Colonic mucosa (tissue), 4 donors: ENCODE results near the gene CDH16. TPM values are rescaled to one million over a fixed set of nuclear protein-coding genes. Genes with fewer than 3 reads are reported as not detected.

Experiments
- DNase-seq: peaks from one replicate; pipeline ENCODE4 v3.0.0-alpha.2; 2020
- H3K27ac ChIP-seq: fragments of 200-600 bp; one replicate; pipeline ENCODE4 v1.8.0; 2021
- H3K27me3 ChIP-seq: fragments of 200-600 bp; one replicate; pipeline ENCODE4 v1.8.0; 2021
- H3K36me3 ChIP-seq: fragments of 200-600 bp; one replicate; pipeline ENCODE4 v1.8.0; 2021
- H3K4me1 ChIP-seq: fragments of 200-600 bp; one replicate; pipeline ENCODE4 v1.8.0; 2021; ENCODE audit warnings: mild to moderate bottlenecking
- H3K4me3 ChIP-seq: fragments of 200-600 bp; one replicate; pipeline ENCODE4 v1.8.0; 2021
- H3K9ac ChIP-seq, 2 donors: one replicate each; pipeline ENCODE4 v1.7.0; 2013; ENCODE audit warnings: control low read depth in 2 of 2, low read depth in 2 of 2, low read length in 2 of 2
- H3K9me3 ChIP-seq: fragments of 200-600 bp; one replicate; pipeline ENCODE4 v1.8.0; 2021
- CTCF ChIP-seq: fragments of 200-600 bp; IDR thresholded peaks from one replicate; pipeline ENCODE4 v1.8.0; 2022; ENCODE audit warnings: antibody characterized with exemption, mild to moderate bottlenecking
- intact Hi-C: fragments of 100-400 bp; cut with DNase I; formaldehyde crosslinking; loops from one replicate; pipeline ENCODE4 v1.14.1; 2022
- total RNA-seq, 2 donors: library from RNA; stranded (reverse); fragmentation: NEBNext Ultra II Directional in 1 of 2; extraction: Animal tissue kit (Norgen Biotek cat#: 25700) in 1 of 2; gene quantifications; one replicate each; pipeline ENCODE4 v1.2.1, GENCODE V29; 2021
- donor health status: healthy.
- donor health status: DM: no; HTN: no; CAD: no.
- donor health status: DM: no; HTN: no; CAD: no.

CDH16 gene
- total RNA-seq, 2 donors from 2014 or later, result 0.72 to 1.8 TPM

- Histone ChIP-seq H3K4me3 (no peak overlapping the region), H3K4me1 (peaks cover 4% of the 10 kb centered on the region), H3K27ac (peak overlapping the region; percentile 62), H3K9me3 (no peaks in the 10 kb centered on the region), H3K27me3 (no peaks in the 10 kb centered on the region), H3K9ac (peak overlapping the region in 1 of 2 donors; percentile 71), H3K36me3 (no peaks in the 10 kb centered on the region)
- intact Hi-C loops, result no loop called here
- DNase-seq, result peak; percentile 88
- no peak for TF ChIP-seq CTCF
Measured at GRCh38 chr16:66953462-66954096, 34.9 kb upstream of the CDH16 start.

- Histone ChIP-seq H3K4me3 (no peak overlapping the region), H3K9ac (peak overlapping the region in 1 of 2 donors; percentile 71), H3K4me1 (peaks cover 4% of the 10 kb centered on the region), H3K9me3 (no peaks in the 10 kb centered on the region), H3K27ac (peak overlapping the region; percentile 62), H3K36me3 (no peaks in the 10 kb centered on the region), H3K27me3 (no peaks in the 10 kb centered on the region)
- intact Hi-C loops, result no loop called here
- no peak for DNase-seq
- no peak for TF ChIP-seq CTCF
Measured at GRCh38 chr16:66952430-66953110, 33.9 kb upstream of the CDH16 start.

- no peak overlapping the region for H3K9ac ChIP-seq
- TF ChIP-seq CTCF, result no peak
- no peaks in the 10 kb centered on the region for H3K36me3 ChIP-seq
- H3K9me3 ChIP-seq, result no peaks in the 10 kb centered on the region
- H3K27ac ChIP-seq, result no peak overlapping the region
- no peak overlapping the region for H3K4me3 ChIP-seq
- no peaks in the 10 kb centered on the region for H3K4me1 ChIP-seq
- intact Hi-C loops, result no loop called here
- no peak for DNase-seq
- H3K27me3 ChIP-seq, result no peaks in the 10 kb centered on the region
Measured at GRCh38 chr16:66950971-66951790, 32.5 kb upstream of the CDH16 start.

GRCh38 chr16:66950437-66950836 is 31.8 kb upstream of the CDH16 start:
- intact Hi-C loops, result no loop called here
- DNase-seq, result no peak
- no peak overlapping the region for H3K27ac ChIP-seq
- no peaks in the 10 kb centered on the region for H3K27me3 ChIP-seq
- no peak overlapping the region for H3K9ac ChIP-seq
- no peak for TF ChIP-seq CTCF
- no peaks in the 10 kb centered on the region for H3K4me1 ChIP-seq
- no peaks in the 10 kb centered on the region for H3K9me3 ChIP-seq
- H3K4me3 ChIP-seq, result no peak overlapping the region
- no peaks in the 10 kb centered on the region for H3K36me3 ChIP-seq

GRCh38 chr16:66949472-66949871 is 30.8 kb upstream of the CDH16 start:
- no peaks in the 10 kb centered on the region for H3K4me1 ChIP-seq
- no peak for TF ChIP-seq CTCF
- no peaks in the 10 kb centered on the region for H3K27me3 ChIP-seq
- no peak for DNase-seq
- H3K4me3 ChIP-seq, result no peak overlapping the region
- no peak overlapping the region for H3K27ac ChIP-seq
- H3K36me3 ChIP-seq, result no peaks in the 10 kb centered on the region
- no peak overlapping the region for H3K9ac ChIP-seq
- intact Hi-C loops, result no loop called here
- no peaks in the 10 kb centered on the region for H3K9me3 ChIP-seq
